ENCODE data around the gene CD34.

Gene CD34

DNA sequence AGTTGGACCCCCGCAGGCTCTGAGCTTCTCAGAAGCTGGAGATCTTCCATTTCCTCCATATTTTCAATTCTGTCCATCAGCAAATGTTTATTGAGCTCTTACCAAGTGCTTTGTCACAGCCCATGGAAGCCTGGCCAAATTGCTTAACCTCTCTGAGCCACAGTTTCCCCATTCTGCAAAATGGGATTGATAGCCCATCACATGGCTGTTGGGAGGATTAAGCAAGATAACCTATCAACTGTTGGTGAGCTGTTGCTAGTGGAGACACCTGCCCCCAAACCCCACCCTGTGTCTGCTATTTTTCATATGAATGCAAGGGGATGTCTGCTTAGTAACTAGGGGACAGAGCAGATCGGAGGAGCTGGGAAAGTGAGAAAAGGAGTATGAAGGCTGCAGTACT is 38.3 kb downstream of the CD34 start:
- peak in 3 of 4 experiments; percentile 47 to 55 (median 51) for DNase-seq

DNA sequence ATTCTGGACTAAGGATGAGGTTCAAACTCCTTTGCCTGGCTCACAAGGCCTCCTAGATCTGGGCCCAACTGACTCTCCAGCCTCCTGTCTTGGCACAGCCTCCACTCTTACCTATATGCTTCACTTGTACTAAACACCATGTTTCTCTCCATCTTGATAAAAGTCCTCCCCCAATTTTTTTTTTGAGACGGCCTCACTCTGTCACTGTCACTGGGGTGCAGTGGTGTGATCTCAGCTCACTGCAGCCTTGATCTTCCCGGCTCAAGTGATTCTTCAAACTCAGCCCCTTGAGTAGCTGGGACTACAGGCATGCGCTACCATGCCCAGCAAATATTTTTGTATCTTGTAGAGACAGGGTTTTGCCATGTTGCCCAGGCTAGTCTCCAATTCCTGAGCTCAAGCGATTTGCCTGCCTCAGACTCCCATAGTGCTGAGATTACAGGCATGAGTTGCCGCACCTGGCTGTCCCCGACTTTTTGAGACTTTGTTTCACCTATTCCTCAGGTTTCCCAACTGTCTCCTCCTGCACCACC is 39.7 kb downstream of the CD34 start:
- DNase-seq, result no peak

DNA sequence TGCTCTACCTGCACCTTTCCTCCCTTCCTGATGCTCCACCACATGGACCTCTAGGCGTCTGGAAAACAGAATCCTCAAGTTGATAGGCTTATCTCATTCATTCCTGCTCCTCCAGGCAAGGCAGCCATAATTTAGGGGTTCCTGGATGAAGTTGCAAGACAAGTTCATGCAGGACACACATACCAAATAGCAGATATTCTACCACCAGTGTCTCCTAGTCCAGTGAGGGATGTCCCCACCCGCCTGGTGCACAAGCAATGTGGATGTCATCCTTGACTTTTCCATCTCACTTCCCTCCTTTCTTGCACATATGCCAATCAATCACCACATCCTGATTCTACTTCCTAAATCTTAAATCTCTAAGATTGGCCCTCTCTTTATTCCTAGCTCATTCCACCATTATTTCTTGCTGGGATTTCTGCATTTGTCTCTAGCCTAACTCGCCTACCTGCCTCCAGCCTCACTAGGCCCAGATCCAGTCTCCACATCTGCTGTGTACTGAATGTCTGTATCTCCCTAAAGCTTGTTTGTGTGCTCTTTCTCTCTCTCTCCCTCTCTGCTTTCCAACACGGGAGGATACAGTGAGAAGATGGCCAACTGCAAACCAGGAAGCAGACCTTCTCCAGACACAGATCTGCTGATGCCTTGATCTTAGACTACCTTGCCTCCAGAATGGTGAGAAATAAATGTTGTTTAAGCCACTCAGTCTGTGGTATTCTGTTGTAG is 40.5 kb downstream of the CD34 start:
- DNase-seq, result peak in 3 of 4 experiments; percentile 46 to 52 (median 51)

DNA sequence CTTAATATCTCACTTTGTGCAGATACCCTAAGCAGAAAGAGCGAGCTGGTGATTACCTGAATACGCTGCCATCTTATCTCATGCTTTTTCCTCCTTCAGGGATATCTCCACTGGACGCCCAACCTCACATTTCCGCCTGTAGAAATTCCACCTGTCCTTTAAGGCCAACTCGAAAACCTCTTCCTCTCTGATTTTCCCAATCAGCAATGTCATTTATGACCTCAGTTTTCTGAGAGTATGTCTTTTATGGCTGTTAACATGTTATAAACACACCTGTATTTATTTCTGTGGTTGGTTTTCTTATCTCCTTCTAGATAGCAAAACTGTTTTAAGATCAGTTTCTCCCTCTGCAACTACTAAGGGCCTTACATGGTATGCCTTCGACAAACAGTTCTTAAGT is 41.1 kb downstream of the CD34 start:
- DNase-seq, result no peak

DNA sequence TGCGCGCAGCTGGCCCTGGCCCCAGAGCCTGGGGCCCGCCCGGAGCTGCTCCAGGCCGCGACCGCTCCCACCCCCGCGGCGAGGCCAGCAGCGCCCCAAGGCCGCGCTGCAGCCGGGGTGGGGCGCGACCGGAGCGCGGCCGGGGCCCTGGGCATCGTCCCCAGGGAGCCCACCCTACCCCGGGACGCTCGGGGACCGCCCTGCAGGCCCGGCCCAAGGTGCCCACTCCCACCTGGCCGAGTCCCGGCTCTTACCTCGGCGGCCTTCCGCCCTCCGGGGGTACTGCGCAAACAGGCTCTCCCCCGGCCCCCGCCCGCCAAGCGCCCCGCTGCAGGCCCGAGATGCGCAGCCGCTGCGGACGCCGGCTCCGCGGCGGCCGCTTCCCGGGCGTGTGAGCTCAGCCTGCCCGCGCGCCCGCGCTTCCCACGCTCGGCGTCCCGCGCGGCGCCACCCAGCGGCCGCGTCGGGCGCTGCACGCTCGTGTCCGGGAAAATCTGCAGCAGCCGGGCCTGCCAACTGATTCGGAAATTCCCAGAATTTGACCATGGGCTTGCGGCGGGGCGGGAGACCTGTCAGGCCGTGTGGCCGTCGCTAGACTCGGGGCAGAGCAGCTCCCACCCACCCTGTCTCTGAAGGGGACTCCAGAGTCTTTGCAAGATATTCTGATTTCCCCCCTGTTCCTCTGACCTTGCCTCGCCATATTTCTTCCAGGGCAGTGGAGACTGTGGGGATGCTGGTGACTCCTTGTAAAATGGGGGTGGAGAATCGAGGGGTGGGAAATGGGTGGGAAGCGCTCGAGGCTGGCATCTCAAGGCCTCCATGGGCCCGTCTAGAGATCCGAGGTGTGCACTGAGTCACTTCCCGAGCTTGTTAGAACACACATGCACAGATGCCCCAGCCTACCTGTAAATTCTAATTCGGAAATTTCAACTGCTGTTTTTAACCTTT is 41.9 kb downstream of the CD34 start:
- peak; percentile 84 to 94 (median 92) for DNase-seq

DNA sequence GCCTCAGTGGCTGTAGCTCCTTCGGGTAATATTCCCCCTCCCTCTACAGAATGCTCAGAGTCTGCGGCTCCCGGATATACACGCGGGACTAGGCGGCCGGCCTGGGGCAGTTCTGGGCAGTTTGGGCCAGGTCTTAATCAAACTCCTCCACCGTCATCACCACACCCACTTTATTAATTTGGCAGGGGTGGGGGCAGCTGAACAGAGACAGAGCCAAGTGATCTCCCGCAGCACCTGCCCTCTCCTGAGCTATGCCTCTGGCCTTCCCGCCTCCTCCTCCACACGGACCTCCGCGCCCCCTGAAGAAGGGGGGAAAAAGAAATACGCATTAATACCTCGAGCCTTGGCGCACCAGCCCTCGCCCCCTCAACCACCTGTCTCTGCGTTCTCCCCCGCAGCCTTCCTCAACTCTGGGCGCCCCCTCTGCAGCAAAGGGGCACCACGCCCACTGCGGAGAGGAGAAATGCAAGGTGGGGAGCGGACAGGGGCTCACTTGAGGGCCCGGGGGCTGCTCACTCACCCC is 42.6 kb downstream of the CD34 start:
- no peak for DNase-seq

DNA sequence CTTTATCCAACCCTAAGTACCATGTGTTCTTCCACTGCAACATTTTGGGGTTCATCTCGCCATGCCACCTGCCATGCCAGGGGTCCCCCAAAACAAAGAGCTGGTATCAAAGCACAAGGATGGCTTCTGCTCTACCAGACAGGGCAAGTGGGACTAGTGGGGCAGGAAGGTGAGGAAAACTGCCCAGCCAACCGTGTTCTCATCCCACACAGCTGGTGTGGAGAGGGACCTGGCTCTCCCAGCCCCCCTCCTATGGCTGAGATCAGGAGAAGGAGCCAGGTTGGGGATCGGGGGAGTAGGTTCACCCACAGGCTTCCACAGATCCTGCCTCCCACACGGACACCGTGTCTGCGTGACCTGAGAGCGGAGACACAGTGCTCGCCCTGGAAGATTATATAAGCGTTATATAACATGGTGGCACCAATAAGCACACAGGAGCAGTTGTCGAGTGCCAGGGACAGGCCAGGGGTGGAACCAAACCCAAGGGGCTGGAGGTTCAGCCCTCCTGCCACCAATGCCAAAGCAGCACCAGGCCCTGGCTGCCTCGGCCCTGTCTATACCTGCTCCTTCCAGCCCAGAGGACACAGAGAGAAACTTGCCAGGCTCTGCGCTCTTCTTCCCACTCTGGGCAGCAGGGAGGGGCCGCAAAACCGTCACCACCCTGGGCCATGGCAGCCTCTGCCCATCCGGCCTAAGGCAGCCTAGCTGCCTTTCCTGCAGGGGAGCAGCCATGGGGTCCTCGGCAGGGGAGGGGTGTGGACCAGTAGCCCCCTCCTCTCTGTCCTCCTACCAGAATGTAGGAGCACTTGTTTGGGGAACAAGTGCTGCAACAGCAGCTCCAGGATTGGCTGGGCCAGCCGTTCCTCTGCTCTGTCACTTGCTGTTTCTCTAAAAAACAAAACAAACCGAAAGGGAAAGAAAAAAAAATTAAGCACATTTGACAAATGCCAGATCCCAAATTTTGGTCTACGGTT is 43.5 kb downstream of the CD34 start:
- peak in 3 of 4 experiments; percentile 55 to 65 (median 58) for DNase-seq

DNA sequence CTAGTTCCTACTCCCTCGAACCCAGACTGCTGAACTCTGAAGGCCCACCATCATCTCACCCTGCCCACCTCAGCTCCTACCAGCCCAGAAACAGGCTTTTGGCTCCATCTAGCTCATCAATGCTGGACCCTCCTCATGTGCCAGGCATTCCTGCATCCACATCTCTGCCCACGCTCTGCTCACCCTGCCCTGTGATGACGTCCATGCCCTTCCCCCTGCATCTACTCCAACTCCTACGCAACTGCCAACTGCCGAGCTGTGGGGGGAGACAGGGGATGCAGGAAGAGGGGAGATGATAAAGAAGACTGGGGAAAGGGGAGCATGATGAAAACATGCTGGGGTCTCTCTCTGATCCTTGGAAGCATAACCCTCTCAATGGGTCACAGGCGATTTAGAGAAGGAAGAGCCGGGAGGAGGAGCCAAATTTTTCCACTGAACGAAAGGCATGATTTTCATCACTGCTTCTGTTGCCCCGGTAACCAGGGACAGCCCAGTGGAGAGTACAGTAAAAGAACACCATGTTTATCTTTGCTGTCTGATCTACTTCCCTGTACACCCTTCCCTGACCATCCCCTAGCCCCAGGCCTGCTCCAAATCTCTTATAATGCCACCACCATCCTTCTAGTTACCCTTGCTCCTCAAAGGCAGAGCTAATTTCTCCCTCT is 44.3 kb downstream of the CD34 start:
- peak; percentile 53 to 74 (median 61) for DNase-seq

DNA sequence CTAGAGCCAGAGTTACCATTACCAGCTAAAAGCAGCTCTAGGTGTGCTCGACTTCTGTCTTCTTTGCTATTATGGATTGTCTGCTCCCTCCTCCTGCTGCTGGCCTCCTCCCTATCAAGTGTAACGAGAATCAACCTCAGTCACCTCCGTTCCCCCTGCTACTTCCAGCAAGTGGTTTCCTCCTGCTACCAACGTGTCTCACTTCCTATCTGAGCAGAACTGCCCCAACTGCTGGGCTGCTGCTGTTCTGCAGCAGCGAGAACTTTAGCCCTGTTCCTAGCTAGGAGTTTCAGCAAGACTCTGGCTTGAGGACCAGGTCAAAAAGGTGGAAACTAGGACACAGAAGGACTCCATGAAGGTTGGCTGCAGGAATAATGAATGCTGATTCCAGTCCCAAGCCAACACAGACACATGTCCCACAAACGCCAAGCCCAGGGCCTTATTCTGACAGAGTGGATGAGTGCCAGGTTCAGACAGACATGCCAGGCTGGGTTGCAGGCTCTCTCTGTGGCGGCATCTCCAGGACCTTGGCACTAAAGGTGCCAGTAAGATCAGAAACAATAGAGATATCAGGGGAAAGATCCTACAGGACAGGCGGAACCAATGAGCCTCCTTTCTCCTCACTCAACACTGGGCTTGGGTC is 46.9 kb downstream of the CD34 start:
- peak; percentile 50 to 74 (median 67) for DNase-seq

DNA sequence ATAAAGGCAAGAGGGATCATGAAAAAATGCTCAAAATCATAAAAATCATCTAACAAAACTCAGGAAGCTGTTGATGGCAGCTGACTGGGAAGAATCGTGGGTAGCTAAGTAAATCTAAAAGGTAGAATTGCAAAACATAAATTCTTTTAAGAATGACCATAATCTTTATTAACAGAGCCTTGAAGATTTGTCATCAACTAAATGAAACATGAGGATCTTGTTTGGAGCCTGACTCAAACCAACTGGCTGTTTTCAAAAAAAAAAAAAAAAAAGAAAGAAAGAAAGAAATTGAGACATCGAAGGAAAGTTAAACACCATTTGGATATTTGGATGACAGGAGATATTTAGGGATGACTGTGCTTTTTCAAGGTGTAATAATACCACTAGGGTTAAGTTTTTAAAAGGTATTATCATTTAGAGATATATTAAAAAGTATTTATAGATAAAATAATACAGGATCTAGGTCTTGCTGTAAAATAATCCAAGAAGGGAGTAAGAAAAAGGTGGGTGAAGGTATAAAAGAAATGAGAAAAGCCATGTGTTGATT is 48.6 kb downstream of the CD34 start:
- DNase-seq, result no peak

DNA sequence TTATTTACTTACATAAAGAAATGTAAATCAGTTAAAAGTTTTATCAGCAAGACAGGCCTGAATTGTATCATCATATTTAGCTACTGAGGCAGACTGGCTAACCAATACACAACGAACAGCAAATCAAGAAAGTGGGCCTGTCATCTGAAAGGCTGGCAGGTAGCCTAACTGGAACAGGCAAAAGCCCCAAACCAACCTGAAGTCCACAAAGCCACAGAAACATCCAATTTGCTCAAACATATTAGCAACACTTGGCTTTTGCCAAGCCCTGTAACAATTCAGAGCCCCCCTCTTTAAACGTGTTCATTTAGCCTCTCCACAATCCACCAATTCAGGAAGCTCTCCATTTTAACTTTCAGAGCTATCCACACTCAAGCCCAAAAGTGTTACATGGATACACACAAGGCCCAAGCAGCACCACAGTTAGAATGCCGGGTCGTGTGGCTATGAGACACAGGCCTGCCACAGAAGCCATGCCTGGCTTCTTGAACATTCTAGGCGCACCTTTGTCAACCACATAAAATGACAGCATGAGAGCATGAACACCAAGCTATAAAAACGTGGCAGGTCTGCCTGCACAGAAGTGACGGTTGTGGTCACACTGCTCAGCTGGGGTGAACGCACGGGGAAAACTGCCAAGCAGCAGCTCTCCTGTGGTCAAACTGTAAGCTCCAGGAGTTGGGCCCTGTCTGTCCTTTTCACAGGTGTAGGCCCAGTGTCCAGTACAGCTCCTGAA is 49.3 kb downstream of the CD34 start:
- DNase-seq, result no peak

DNA sequence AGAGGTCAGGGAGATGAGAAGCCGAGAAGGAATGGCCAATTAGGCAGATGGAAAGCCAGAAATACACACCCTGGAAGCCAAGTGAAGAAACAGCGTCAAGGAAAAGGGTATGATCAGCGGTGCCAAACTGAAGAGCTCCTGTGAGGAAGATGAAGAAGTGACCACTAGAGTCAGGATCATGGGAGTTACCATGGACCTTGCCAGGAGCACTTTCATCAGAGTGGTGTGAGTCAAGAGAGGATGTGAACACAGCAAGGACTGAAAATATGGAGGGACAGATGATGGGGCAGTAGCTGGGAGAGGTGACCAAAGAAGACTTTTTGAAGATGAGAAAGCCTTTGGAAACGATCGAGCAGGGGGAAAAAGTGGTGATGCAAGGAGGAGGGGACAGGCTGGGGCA is 50.4 kb downstream of the CD34 start:
- no peak for DNase-seq

DNA sequence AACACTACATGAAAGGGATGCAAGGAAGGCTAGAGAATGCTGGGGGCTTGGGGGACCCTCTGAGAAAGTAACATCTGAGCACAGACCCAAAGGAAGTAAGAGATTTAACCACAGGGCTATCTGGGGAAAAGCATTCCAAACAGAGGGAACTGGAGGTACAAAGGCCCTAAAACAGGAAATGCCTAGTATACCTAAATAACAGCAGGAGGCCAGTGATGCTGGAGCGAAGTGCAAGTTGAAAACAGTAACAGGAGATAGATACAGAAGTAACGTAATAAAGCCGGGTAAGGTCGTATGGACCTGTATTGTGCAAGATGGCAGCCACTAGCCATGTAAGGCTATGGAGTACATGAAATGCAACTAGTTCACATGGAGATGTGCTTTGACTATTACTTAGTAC is 52.1 kb downstream of the CD34 start:
- DNase-seq, result no peak

DNA sequence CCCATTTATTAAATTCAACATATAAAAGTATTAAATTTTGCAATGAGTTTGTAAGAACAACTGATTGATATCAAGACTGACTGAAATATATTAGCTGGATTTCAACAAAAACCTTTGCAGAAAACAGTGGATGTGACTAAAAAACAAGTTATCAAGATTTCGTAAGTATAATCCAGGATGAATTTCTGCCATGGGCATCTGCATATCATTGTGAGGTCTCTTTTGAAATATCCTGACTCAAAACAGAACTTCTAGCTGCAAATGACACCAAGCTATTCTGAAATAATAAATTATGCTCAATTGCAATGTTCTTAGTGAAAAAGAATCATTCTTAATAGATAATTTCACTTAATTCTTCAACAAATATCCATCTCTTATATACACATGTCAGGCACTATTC is 52.6 kb downstream of the CD34 start:
- DNase-seq, result no peak

DNA sequence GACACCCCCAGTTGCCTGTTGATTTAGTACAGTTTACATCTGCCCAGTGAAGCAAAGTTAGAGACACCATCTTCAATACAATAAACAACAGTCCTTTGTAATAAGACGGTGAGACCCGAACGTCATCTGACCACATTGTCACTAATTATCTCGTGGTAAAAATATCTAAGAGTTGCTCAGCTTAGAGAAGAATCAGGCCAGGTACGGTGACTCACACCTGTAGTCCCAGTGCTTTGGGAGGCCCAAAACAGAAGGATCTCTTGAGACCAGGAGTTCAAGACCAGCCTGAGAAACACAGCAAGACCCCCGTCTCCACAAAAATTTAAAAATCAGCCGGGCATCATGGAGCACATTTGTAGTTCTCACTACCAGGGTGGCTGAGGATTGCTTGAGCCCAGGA is 53.5 kb downstream of the CD34 start:
- no peak for DNase-seq

DNA sequence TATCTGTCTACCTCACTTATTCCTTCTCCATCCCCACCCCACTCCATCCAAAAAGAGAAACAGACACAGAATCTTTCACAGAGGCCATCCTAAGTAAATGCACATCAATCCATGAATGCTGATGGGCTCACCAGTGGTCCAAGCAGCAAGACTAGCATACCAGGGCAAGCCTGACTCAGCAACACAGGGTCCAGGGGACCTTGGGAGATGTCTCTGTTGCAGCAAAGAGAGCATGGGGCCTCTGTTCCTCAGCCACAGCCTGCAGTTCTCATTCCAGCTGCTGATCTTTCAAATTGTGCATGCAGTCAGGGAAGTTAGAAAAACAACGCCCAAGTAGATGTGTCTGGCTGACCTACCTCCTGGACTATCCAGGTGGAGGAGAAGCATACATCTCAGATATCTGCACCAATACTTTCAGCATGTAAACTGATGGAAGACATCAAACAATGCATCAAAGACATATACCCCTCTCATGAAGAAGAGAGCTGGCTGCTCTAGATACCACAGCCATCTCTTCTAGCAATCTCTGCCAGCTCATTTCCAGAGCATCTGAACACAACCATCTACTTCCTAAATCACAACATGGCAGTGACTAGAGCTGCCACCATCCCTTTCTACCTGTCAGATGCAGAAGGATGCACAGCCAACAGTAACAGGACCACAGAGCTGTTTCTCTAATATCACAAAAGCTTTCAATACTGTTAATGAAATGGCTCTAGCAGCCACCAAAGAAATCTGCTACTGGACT is 54.5 kb downstream of the CD34 start:
- DNase-seq, result no peak

DNA sequence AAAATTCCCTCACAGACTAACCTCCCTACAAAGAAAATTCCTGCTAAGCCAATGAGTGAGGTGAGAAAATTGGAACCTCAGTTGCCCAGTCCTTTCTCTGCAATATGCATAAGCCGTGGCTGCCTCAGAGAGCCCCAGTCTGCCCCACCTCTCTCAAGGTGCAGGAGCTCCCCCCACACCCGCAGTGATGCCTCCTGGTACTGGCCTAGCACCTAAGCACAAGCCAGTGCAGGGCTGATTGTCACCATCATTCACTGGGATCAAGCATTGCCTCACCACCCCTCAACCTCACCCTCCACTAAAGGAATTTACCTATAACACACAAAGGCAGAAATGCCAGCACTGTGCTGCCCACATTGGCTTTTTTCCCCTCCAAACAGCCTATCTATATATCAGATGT is 56.9 kb downstream of the CD34 start:
- no peak for DNase-seq

DNA sequence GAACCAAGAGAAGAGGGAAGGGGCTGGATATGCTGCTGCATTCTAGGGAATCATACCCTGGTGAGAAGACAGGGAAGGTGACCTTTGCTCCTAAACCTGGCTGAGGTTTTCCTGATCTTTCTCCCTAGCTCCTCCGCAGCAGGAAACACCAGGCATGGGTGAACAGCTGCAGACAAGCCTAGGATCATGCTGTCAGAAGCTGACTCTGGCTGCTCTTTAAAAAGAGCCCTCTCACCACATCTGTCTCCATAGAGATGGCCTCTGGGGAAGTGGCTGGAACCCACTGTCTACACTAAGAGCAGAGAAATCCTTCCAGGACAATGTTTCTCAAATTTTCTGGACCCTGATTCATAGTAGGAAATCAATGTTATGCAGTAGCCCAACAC is 57.6 kb downstream of the CD34 start:
- DNase-seq, result peak in 1 of 4 experiments; percentile 31

All from suppressor macrophage (primary cell).